SK-N-SH treated with all-trans-retinoic acid at 6 μM for 48 hours (cell line): Measurements from ENCODE around the gene TAS2R5.

Experiments used
- ATAC-seq: fragments of 200-7000 bp; cut with Tn5 transposase; 3 replicates; pipeline ENCODE4 v1.9.1; 2020; ENCODE audit warnings: mild to moderate bottlenecking, moderate library complexity
- ARNTL ChIP-seq: fragments of 450-650 bp; formaldehyde crosslinking; IDR thresholded peaks from 2 replicates; pipeline ENCODE4 v1.5.0; 2020; ENCODE audit warnings: low read depth, mild to moderate bottlenecking, moderate library complexity, borderline replicate concordance
- CSDC2 ChIP-seq: fragments of 250-450 bp; sonication (Bioruptor Pico); IDR thresholded peaks from 2 replicates; pipeline ENCODE4 v1.5.0; 2020; ENCODE audit warnings: mild to moderate bottlenecking, moderate library complexity
- ESRRG ChIP-seq: fragments of 250-450 bp; sonication (Bioruptor Pico); IDR thresholded peaks from 2 replicates; pipeline ENCODE4 v1.6.1; 2021; ENCODE audit warnings: mild to moderate bottlenecking
- GLIS3 ChIP-seq: fragments of 250-450 bp; sonication (Bioruptor Pico); IDR thresholded peaks from 2 replicates; pipeline ENCODE4 v1.5.0; 2020; ENCODE audit warnings: mild to moderate bottlenecking, moderate library complexity
- OSR1 ChIP-seq: fragments of 250-450 bp; sonication (Bioruptor Pico); IDR thresholded peaks from 2 replicates; pipeline ENCODE4 v1.8.0; 2022; ENCODE audit warnings: moderate library complexity, mild to moderate bottlenecking, inconsistent platforms
- PATZ1 ChIP-seq: fragments of 250-450 bp; sonication (Bioruptor Pico); IDR thresholded peaks from 2 replicates; pipeline ENCODE4 v1.8.0; 2020; ENCODE audit warnings: mild to moderate bottlenecking, moderate library complexity, borderline replicate concordance
- POU6F1 ChIP-seq: fragments of 250-450 bp; sonication (Bioruptor Pico); IDR thresholded peaks from 2 replicates; pipeline ENCODE4 v1.8.0; 2021; ENCODE audit warnings: low read depth, mild to moderate bottlenecking, moderate library complexity, borderline replicate concordance
- PPARA ChIP-seq: fragments of 250-450 bp; sonication (Bioruptor Pico); IDR thresholded peaks from 2 replicates; pipeline ENCODE4 v1.5.0; 2020; ENCODE audit warnings: mild to moderate bottlenecking, borderline replicate concordance
- RARB ChIP-seq: fragments of 250-450 bp; sonication (Bioruptor Pico); IDR thresholded peaks from 2 replicates; pipeline ENCODE4 v1.8.0; 2021; ENCODE audit warnings: mild to moderate bottlenecking, moderate library complexity
- TCF4 ChIP-seq: fragments of 250-450 bp; sonication (Bioruptor Pico); IDR thresholded peaks from 2 replicates; pipeline ENCODE4 v1.8.0; 2021; ENCODE audit warnings: mild to moderate bottlenecking, moderate library complexity, borderline replicate concordance
- TOX ChIP-seq: fragments of 250-450 bp; sonication (Bioruptor Pico); IDR thresholded peaks from 2 replicates; pipeline ENCODE4 v1.8.0; 2021; ENCODE audit warnings: mild to moderate bottlenecking, moderate library complexity, borderline replicate concordance
- ZC3H10 ChIP-seq: fragments of 250-450 bp; sonication (Bioruptor Pico); IDR thresholded peaks from 2 replicates; pipeline ENCODE4 v1.5.1; 2021; ENCODE audit warnings: mild to moderate bottlenecking, moderate library complexity
- ZFP3 ChIP-seq: fragments of 250-450 bp; sonication (Bioruptor Pico); IDR thresholded peaks from 2 replicates; pipeline ENCODE4 v1.5.0; 2020; ENCODE audit warnings: mild to moderate bottlenecking, moderate library complexity
- ZFP30 ChIP-seq: fragments of 450-650 bp; formaldehyde crosslinking; IDR thresholded peaks from 2 replicates; pipeline ENCODE4 v1.5.0; 2022; ENCODE audit warnings: mild to moderate bottlenecking, moderate library complexity
- ZNF565 ChIP-seq: fragments of 450-650 bp; formaldehyde crosslinking; conservative IDR thresholded peaks from 2 replicates; pipeline ENCODE4 v1.5.0; 2020; ENCODE audit warnings: low read depth, mild to moderate bottlenecking, moderate library complexity
- ZNF70 ChIP-seq: fragments of 450-650 bp; formaldehyde crosslinking; IDR thresholded peaks from 2 replicates; pipeline ENCODE4 v1.5.0; 2020; ENCODE audit warnings: mild to moderate bottlenecking, moderate library complexity
- ZNF8 ChIP-seq: fragments of 450-650 bp; formaldehyde crosslinking; IDR thresholded peaks from 2 replicates; pipeline ENCODE4 v1.5.0; 2020; ENCODE audit warnings: mild to moderate bottlenecking, moderate library complexity
- TF ChIP-seq, protein P1 (sequence below): fragments of 250-450 bp; sonication (Bioruptor Pico); IDR thresholded peaks from 2 replicates; pipeline ENCODE4 v1.5.0; 2020; ENCODE audit warnings: mild to moderate bottlenecking, moderate library complexity
- TF ChIP-seq, protein P2 (sequence below): fragments of 250-450 bp; sonication (Bioruptor Pico); IDR thresholded peaks from 2 replicates; pipeline ENCODE4 v1.5.1; 2021; ENCODE audit warnings: mild to moderate bottlenecking, moderate library complexity

The TAS2R5 gene

GRCh38 chr7:141789917-141790316 is at the start of gene TAS2R5:
TSS of gene TAS2R5 (plus strand) at chr7:141790217. CDS start at chr7:141790362, 145 bp downstream.
- no peak for TF ChIP-seq PPARA (CRISPR knock-in tag)
- TF ChIP-seq, protein P1, sequence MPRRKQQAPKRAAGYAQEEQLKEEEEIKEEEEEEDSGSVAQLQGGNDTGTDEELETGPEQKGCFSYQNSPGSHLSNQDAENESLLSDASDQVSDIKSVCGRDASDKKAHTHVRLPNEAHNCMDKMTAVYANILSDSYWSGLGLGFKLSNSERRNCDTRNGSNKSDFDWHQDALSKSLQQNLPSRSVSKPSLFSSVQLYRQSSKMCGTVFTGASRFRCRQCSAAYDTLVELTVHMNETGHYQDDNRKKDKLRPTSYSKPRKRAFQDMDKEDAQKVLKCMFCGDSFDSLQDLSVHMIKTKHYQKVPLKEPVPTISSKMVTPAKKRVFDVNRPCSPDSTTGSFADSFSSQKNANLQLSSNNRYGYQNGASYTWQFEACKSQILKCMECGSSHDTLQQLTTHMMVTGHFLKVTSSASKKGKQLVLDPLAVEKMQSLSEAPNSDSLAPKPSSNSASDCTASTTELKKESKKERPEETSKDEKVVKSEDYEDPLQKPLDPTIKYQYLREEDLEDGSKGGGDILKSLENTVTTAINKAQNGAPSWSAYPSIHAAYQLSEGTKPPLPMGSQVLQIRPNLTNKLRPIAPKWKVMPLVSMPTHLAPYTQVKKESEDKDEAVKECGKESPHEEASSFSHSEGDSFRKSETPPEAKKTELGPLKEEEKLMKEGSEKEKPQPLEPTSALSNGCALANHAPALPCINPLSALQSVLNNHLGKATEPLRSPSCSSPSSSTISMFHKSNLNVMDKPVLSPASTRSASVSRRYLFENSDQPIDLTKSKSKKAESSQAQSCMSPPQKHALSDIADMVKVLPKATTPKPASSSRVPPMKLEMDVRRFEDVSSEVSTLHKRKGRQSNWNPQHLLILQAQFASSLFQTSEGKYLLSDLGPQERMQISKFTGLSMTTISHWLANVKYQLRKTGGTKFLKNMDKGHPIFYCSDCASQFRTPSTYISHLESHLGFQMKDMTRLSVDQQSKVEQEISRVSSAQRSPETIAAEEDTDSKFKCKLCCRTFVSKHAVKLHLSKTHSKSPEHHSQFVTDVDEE, result no peak
- TF ChIP-seq ESRRG (CRISPR knock-in tag), result no peak
- TF ChIP-seq ZC3H10 (CRISPR knock-in tag), result no peak
- TF ChIP-seq ARNTL, result no peak
- TF ChIP-seq RARB (CRISPR knock-in tag), result no peak
- TF ChIP-seq CSDC2 (CRISPR knock-in tag), result no peak
- no peak for TF ChIP-seq POU6F1 (CRISPR knock-in tag)
- TF ChIP-seq PATZ1 (CRISPR knock-in tag), result no peak
- no peak for TF ChIP-seq TOX (CRISPR knock-in tag)
- no peak for TF ChIP-seq ZFP30
- no peak for TF ChIP-seq ZNF70 (CRISPR knock-in tag)
- no peak for TF ChIP-seq GLIS3 (CRISPR knock-in tag)
- TF ChIP-seq OSR1 (CRISPR knock-in tag), result no peak
- TF ChIP-seq, protein P2, sequence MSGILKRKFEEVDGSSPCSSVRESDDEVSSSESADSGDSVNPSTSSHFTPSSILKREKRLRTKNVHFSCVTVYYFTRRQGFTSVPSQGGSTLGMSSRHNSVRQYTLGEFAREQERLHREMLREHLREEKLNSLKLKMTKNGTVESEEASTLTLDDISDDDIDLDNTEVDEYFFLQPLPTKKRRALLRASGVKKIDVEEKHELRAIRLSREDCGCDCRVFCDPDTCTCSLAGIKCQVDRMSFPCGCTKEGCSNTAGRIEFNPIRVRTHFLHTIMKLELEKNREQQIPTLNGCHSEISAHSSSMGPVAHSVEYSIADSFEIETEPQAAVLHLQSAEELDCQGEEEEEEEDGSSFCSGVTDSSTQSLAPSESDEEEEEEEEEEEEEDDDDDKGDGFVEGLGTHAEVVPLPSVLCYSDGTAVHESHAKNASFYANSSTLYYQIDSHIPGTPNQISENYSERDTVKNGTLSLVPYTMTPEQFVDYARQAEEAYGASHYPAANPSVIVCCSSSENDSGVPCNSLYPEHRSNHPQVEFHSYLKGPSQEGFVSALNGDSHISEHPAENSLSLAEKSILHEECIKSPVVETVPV, result no peak
- TF ChIP-seq ZNF8, result no peak
- no peak for TF ChIP-seq TCF4
- no peak for ATAC-seq

GRCh38 chr7:141742229-141742628 is 47.8 kb upstream of the TAS2R5 start:
- TF ChIP-seq TOX (CRISPR knock-in tag), result no peak
- TF ChIP-seq OSR1 (CRISPR knock-in tag), result no peak
- TF ChIP-seq RARB (CRISPR knock-in tag), result no peak
- TF ChIP-seq, protein P2, result no peak
- TF ChIP-seq ESRRG (CRISPR knock-in tag), result no peak
- TF ChIP-seq ZFP3 (CRISPR knock-in tag), result no peak

DNA sequence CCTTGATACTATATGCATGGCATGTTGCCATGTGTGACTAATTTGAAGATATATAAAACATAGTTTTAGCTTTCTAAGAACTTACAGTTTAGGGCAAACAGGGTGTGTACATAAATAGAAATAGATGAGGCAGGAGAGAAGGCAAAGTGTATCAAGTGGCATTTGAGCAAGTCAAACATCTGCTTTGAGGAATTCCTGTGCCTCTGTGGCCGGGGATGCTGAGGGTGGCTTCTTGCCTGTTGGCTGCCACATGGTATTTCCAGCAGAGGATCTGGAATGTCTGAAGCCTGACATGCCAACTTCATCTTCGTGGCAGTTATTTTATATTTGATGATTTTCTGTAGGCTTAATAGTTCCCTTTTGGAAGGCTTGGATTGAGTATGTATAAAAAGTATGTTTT is 45.9 kb upstream of the TAS2R5 start:
- TF ChIP-seq TCF4 (no peak), PPARA (CRISPR knock-in tag) (no peak), ZNF565 (no peak), ZFP3 (CRISPR knock-in tag) (no peak), RARB (CRISPR knock-in tag) (no peak), CSDC2 (CRISPR knock-in tag) (no peak), ESRRG (CRISPR knock-in tag) (no peak)
- TF ChIP-seq, protein P1, result no peak
- no peak for ATAC-seq

More at GRCh38 chr7:141742229-141742628, 47.8 kb upstream of the TAS2R5 start:
- no peak for ATAC-seq
